Muscle layer of colon (tissue), 2 donors: ENCODE measurements around the gene LRMDA.

Source experiments
- H3K27ac ChIP-seq: one replicate; pipeline ENCODE4 v1.7.0; 2013; ENCODE audit warnings: low read depth, mild to moderate bottlenecking, low read length, moderate library complexity
- H3K27me3 ChIP-seq, 2 donors: one replicate each; pipeline ENCODE4 v1.7.0; 2013; ENCODE audit warnings: low read length in 2 of 2, mild to moderate bottlenecking in 2 of 2; ENCODE audit not compliant: insufficient read depth in 2 of 2, control insufficient read depth in 1 of 2
- H3K36me3 ChIP-seq: one replicate; pipeline ENCODE4 v1.7.0; 2013; ENCODE audit warnings: mild to moderate bottlenecking, low read length; ENCODE audit not compliant: insufficient read depth
- H3K4me1 ChIP-seq: one replicate; pipeline ENCODE4 v1.7.0; 2013; ENCODE audit warnings: mild to moderate bottlenecking, low read length; ENCODE audit not compliant: insufficient read depth
- H3K4me3 ChIP-seq, 2 donors: one replicate each; pipeline ENCODE4 v1.7.0; 2013; ENCODE audit warnings: low read length in 2 of 2, low read depth in 1 of 2, mild to moderate bottlenecking in 1 of 2, moderate library complexity in 1 of 2
- H3K9ac ChIP-seq: one replicate; pipeline ENCODE4 v1.7.0; 2013; ENCODE audit warnings: low read length
- H3K9me3 ChIP-seq: one replicate; pipeline ENCODE4 v1.7.0; 2013; ENCODE audit warnings: mild to moderate bottlenecking, low read length
- donor health status: abdominal sarcoma.
- donor health status: Adenocarcinoma of cecum.

Gene LRMDA

DNA sequence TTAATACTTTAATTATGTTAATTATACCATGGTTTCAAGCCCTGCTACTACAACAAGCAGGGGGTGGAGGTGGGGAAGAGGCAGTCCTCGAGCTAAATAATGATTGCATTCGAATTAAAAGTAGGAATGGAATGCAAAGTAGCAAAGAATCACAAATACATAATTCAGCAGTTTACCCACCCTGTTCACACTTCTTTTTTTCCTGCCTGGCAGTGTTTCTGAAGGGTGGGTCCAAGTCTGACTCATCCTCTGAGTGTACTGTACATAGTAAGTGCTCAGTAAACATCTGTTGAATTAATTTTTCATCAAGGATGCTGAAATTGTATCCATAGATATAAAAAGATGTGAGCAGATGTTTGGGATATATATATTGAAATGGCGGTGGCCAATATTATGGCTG, 778.8 kb downstream of the LRMDA start:
- H3K27me3 ChIP-seq = no peaks in the 10 kb centered on the region
- no peaks in the 10 kb centered on the region for H3K36me3 ChIP-seq
- H3K9ac ChIP-seq = no peak overlapping the region
- no peak overlapping the region for H3K4me3 ChIP-seq
- H3K4me1 ChIP-seq = no peaks in the 10 kb centered on the region
- no peaks in the 10 kb centered on the region for H3K9me3 ChIP-seq
- H3K27ac ChIP-seq = no peak overlapping the region

DNA sequence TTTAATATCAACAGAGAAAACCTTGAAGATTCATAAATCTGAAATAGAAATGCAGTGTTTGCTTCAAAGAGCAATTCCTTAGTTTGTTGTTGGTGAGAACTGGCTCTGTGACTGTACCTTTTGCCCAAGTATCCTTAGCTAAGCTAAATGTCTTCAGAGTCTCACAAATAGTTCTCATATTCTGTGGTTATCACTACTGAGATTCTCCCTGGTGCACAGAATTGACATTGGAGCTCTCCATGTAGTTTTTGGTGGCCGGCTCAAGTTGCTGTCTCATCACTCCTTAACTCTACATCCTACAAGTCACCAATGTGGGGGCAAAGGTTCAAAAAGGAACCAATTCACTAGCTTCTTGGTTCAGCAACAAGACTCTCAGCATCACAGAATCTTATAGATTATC, 780.3 kb downstream of the LRMDA start:
- H3K4me1 ChIP-seq = no peaks in the 10 kb centered on the region
- H3K9ac ChIP-seq = no peak overlapping the region
- H3K36me3 ChIP-seq = no peaks in the 10 kb centered on the region
- no peak overlapping the region for H3K4me3 ChIP-seq
- no peaks in the 10 kb centered on the region for H3K9me3 ChIP-seq
- no peaks in the 10 kb centered on the region for H3K27me3 ChIP-seq
- H3K27ac ChIP-seq = no peak overlapping the region

DNA sequence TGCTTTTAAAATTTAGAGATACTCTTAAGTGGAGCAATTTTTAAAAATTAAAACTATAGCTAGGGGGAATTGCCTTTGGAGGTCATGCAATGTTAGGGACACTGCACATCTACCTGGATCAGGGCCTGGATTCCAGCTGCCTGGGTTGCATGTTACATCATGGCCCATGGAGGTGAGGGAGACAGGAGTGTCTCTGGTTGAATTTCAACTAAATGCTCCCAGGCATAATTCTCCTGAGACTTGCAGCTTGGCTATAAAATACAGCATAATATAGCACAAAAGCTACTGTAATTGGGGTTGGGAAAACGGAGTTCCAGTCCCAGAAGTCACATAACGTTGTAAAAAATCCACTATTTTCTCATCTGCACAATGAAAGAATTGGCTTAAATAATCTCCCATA, 782.5 kb downstream of the LRMDA start:
- H3K4me1 ChIP-seq = no peaks in the 10 kb centered on the region
- H3K4me3 ChIP-seq = no peak overlapping the region
- H3K36me3 ChIP-seq = no peaks in the 10 kb centered on the region
- no peaks in the 10 kb centered on the region for H3K9me3 ChIP-seq
- no peaks in the 10 kb centered on the region for H3K27me3 ChIP-seq
- no peak overlapping the region for H3K27ac ChIP-seq
- H3K9ac ChIP-seq = no peak overlapping the region

DNA sequence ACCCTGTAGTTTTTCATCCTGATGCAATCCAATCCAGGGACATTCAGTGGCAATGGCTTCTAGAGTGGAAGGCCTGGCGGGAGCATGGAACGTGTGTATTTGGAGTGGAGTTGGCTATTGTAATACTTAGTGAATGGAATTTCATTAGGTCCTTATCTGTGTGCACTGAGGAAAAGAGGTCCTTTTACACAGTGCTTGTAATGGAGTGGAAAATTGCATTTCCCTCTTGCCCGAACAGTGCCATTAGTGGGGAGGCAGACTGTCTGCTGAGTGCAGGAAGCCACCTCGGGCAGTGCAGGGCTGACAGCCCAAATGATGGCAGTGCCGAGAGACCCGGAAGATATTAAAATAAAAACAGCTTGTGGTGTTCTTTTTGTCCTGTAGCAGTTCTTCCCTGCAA, 786.6 kb downstream of the LRMDA start:
- H3K36me3 ChIP-seq = no peaks in the 10 kb centered on the region

DNA sequence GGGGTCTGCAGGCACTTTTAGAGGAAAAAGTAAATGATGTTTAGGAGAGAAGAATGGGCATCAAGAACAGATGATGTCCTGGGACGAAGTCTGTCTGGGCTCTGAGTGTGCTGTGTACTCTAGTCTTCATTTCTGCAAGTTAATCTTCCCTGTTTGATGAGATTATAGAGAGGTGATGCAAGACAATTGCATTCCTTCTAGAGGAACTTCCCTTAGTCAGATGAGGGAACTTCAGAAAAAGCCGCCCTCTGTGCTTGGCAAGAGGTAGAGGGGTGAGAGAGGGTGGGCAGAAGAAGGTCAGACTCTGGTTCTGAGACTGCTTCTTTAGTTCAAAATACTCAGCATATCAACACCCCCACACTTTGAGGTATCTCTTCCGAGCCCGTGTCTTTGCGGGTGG, 797.9 kb downstream of the LRMDA start:
- no peak overlapping the region for H3K4me3 ChIP-seq
- no peaks in the 10 kb centered on the region for H3K27me3 ChIP-seq
- H3K36me3 ChIP-seq = no peaks in the 10 kb centered on the region
- H3K27ac ChIP-seq = no peak overlapping the region
- H3K9ac ChIP-seq = no peak overlapping the region
- H3K9me3 ChIP-seq = no peaks in the 10 kb centered on the region
- H3K4me1 ChIP-seq = no peaks in the 10 kb centered on the region

More for the DNA sequence above, 786.6 kb downstream of the LRMDA start:
- Histone ChIP-seq H3K27me3 (no peaks in the 10 kb centered on the region), H3K4me1 (no peaks in the 10 kb centered on the region), H3K27ac (no peak overlapping the region), H3K9me3 (no peaks in the 10 kb centered on the region), H3K9ac (no peak overlapping the region), H3K4me3 (no peak overlapping the region)

DNA sequence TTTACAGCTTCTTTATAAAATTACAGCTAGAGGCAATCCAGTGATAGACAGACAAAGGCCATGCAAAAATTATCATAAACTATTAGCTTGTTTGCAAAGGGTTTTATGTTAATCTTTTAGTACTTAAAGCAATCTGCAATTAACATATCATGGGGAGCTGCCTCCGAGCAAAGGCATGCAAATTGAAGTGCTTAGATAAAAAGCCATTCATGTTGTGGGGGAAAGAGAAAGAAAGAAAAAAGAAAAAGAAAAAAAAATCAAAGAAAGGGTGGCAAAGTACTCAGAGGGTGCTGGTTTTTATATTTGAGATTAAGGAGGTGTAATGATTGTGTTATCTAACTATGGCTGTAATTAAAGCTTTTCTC, 799.5 kb downstream of the LRMDA start:
- Histone ChIP-seq H3K27ac (no peak overlapping the region), H3K9ac (no peak overlapping the region), H3K4me1 (no peaks in the 10 kb centered on the region), H3K9me3 (no peaks in the 10 kb centered on the region), H3K36me3 (no peaks in the 10 kb centered on the region), H3K27me3 (no peaks in the 10 kb centered on the region), H3K4me3 (no peak overlapping the region)

DNA sequence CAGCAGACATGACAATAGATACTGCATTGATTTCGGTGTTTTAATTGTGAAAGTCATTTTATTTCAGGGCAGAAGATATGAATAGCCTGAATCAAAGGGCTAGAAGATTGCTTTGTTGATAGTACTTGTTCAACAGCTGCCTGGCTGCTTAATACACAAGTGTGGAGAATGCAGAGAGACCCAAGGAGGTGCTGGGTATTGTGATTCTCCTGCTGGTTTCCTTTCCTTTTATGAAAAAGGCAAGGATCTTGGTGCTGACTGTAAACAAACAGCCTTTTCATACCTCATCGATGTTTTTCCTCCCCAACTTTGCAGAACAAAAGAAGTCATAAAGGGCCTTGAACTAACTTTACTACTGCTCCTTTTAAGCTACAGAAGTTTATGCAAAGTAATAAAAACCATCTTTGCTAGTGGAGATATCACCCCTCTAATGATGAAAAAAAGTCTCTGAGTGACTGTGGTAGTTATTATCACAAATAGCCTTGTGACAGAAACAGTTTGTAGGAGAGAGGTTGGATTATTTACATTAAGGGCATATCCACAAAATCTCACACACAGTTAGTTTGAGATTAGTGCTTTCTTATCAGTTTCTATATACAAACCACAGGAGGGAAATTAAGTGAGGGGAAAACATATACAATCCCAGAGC, 800.0 kb downstream of the LRMDA start:
- Histone ChIP-seq H3K27ac (no peak overlapping the region), H3K4me1 (no peaks in the 10 kb centered on the region), H3K36me3 (no peaks in the 10 kb centered on the region), H3K27me3 (no peaks in the 10 kb centered on the region), H3K9me3 (no peaks in the 10 kb centered on the region), H3K4me3 (no peak overlapping the region), H3K9ac (no peak overlapping the region)

DNA sequence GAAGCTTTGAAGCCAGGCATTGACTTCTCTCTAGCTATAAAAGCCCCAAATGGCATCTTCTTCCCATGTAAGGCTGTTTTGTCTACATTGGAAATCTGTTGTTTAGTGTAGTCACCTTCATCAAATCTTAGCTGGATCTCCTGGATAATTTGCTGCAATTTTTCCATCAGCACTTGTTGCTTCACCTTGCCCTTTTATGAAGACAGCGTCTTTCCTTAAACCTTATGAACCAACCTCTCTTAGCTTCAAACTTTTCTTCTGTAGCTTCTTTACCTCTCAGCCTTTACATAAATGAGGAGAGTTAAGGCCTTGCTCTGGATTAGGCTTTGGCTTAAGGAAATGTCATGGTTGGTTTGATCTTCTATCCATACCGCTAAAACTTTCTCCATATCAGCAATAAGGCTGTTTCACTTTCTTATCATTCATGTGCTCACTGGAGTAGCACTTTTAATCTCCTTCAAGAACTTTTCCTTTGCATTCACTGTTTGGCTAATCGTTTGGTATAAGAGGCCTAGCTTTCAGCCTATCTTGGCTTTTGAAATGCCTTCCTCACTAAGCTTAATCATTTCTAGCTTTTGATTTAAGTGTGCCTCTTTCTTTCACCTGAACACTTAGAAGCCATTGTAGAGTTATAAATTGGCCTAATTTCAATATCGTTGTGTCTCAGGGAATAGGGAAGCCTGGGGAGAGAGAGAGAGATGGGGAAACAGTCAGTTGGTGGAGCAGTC, 803.2 kb downstream of the LRMDA start:
- H3K4me3 ChIP-seq = no peak overlapping the region
- no peak overlapping the region for H3K27ac ChIP-seq
- H3K36me3 ChIP-seq = no peaks in the 10 kb centered on the region
- H3K4me1 ChIP-seq = no peaks in the 10 kb centered on the region
- H3K9ac ChIP-seq = no peak overlapping the region
- no peaks in the 10 kb centered on the region for H3K9me3 ChIP-seq
- H3K27me3 ChIP-seq = no peaks in the 10 kb centered on the region

DNA sequence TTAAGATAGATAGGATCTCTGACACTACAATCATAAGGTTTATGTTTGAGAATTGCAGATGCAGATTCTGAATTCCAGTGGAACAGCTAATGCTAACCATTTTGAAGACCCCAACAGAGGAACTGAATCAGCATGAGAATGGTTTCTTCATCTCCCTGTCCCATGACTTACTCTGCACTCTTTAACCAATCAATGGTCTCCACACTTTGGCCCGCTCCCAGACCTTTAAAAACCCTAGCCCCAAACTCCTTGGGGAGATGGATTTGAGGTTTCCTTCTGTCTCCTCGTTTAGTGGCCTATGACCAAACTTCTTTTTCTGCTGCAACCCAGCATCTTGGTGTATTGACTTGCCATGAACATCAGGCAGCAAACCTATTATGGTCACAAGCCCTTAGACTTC, 804.9 kb downstream of the LRMDA start:
- no peaks in the 10 kb centered on the region for H3K4me1 ChIP-seq
- H3K9ac ChIP-seq = no peak overlapping the region
- H3K36me3 ChIP-seq = no peaks in the 10 kb centered on the region
- H3K4me3 ChIP-seq = no peak overlapping the region
- H3K9me3 ChIP-seq = no peaks in the 10 kb centered on the region
- no peaks in the 10 kb centered on the region for H3K27me3 ChIP-seq
- H3K27ac ChIP-seq = no peak overlapping the region

DNA sequence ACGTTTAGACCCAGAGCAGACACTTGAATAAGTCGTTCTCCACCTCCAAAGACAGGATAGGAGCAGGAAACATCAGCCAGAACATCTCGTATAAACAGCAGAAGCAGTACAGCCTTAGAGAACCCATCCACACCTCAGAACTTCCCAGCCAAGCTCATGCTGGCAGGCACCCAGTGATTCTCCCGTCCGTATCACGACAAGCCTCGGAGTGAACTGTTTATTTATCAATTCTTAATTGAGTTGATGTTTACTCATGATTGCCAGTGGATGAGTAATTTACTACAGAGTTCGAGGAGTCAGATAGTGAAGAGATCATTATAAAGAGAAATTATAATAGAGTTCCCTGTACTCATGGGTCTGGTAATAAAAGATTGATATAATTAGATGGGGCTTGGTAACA, 811.5 kb downstream of the LRMDA start:
- Histone ChIP-seq H3K27me3 (no peaks in the 10 kb centered on the region), H3K36me3 (no peaks in the 10 kb centered on the region), H3K9me3 (no peaks in the 10 kb centered on the region), H3K4me1 (peaks cover 4% of the 10 kb centered on the region), H3K9ac (no peak overlapping the region), H3K4me3 (no peak overlapping the region), H3K27ac (no peak overlapping the region)

DNA sequence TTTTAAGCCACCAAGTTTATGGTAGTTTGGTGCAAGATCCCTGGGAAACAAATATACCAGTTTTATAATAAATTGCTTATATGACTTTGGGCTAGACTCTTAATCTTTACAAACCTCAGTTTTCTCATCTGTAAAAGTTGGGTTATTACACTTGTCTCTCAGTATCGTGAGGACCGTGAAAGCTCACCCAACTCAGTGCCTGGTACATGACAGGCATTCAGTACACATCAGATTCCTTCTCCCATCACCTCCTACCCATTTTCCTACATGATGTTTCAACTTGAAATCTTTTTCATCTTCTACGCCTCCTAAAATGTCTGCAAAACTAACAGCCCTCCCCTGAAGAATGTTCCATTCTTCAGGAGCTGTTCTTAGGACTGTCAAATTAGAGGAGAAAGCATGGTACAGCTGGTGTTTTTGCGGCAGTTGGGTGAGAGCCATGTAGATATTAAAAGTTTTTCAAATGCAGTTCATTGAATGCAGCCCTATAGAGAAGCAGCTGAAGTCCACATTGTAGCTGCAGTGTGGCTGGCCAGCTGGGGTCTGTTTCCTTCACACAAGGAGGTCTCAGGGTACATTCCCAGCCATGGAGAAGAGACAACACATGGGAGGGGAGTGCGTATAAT, 812.8 kb downstream of the LRMDA start:
- H3K27ac ChIP-seq = no peak overlapping the region
- H3K36me3 ChIP-seq = no peaks in the 10 kb centered on the region

More for the DNA sequence above, 812.8 kb downstream of the LRMDA start:
- H3K27me3 ChIP-seq = no peaks in the 10 kb centered on the region
- no peaks in the 10 kb centered on the region for H3K9me3 ChIP-seq
- H3K4me3 ChIP-seq = no peak overlapping the region
- H3K9ac ChIP-seq = no peak overlapping the region
- peaks cover 5% of the 10 kb centered on the region for H3K4me1 ChIP-seq
